GM19324 (cell line): Measurements from ENCODE around the gene IGFBP5.

Source experiments
- ATAC-seq: cut with Tn5 transposase; IDR thresholded peaks from one replicate; pipeline ENCODE4 v1.9.1; 2021; ENCODE audit warnings: mild to moderate bottlenecking, moderate library complexity; ENCODE audit not compliant: unreplicated experiment, low FRiP score

Gene IGFBP5

DNA sequence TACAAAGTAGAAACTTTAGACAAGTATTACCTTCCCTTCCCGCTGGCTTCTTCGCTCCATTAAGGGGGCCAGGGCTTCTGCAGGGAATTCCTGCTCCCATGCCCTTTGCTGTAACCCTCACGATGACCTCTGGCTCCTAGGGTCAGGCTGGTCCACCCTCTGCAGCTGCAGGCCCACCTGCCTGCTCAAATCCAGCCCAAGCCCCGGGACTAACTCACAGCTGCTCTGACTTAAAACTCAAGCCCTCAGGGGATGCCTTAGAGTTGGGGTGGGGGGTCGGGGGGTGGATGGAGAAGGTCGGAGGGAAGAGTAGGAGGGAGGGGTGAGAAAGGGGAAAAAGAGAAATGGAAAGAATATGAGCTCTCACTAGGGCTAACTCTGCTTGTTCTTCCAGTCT lies 4.9 kb downstream of the IGFBP5 start:
- no peak for ATAC-seq

DNA sequence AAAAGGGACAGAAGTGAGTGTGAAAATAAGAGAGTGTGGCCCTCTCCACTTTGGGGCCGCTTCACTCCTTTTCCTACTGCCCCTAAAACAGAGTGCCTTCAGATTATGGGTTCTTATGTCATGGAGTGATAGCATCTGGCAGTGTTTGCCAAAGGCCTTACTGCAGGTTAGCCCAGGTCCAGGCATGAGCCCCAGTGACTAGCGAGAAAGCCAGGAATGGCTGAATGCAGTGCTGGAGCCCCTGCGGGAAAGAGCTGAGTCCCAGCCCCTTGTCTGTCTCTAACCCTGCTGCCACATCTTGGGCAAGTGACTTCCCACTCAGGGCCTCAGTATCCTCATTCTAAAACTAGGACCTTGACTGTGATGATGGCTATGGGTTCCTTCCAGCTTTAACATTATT lies 6.0 kb downstream of the IGFBP5 start:
- ATAC-seq: no peak

- ATAC-seq: no peak
Measured at GRCh38 chr2:216688731-216689340, 6.5 kb downstream of the IGFBP5 start.

DNA sequence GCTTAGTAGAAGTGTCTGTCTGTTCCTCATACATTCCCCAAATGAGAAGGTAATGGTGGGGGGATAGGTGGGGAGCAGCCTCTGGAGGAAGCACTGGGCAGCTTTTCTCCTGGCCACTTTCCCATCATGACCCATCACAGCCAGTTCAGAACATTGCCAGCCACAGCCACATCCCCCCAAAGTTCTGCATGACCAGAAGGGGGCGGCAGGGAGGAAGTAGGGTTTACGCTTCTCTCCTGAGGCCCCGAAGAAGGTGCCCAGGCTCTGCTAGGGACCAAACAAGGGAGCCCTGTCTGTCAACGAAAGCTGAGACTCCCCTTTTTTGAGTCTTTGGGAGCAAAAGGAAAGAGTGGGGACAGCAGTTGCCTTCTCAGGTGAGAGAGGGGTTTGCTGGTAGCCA lies 7.7 kb downstream of the IGFBP5 start:
- no peak for ATAC-seq

DNA sequence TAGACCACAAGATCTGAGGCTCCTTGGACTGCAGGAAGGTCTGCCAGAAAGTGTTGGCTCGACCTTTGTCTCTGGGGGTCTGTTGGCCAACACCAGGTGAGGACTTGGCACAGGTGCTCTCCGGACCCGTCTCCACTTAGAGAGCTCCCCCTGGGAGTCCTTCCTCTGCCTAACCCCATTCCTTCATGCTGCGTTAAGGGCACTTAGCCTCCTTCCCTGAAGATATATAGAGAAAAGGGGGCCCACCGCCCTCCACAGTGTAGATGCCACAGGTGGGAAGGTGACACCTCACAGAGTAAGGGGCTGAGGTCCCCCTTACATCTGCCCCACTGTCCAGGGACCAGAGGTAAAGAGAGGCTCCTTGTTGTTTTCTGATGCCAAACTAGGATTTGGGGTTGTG lies 8.2 kb downstream of the IGFBP5 start:
- no peak for ATAC-seq

DNA sequence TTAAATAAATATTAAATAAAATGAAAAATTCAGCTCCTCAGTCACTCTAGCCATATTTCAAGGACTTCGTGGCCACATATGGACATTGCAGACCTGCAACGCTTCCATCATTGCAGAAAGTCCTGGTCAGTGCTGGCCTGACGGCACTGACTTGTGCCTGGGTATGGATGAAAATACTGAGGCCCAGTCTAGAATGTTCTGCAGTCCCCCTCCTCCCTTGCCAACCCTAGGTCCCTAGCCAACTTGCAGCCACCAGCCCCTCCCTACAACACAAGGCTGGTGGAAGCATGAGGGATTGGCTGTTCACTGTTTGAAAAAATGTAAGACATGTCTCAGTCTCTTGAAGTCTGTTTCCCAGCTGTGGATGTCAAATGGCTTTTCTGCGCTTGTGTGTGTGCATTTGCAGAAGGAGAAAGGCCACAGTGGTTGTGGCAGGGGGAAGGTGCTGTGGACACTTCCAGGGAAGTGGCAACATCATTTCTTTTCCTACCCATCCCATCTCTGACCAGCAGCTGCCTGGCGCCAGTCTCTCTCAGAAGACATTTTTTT lies 9.9 kb downstream of the IGFBP5 start:
- no peak for ATAC-seq

DNA sequence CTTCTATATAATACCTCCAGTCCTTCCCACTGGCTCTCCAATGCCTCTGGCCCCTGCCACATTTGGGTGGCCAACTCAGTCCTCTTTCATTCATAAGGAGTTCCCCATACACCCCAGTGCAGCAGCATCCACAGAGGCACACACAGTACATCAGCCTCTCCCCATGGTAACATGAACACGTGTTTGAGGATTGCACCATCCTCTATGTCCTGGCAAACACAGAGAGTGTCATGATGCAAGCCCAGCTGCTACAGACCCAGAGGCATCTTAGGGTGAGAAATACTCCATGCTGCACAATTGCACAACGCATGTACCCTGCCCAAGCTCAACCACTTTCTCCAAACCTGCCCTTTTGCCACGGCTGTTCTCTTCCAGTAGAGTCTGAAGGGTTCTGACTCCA lies 11.5 kb downstream of the IGFBP5 start:
- ATAC-seq: no peak

GRCh38 chr2:216681683-216682082 lies 13.7 kb downstream of the IGFBP5 start:
- no peak for ATAC-seq

- ATAC-seq: no peak
Measured at GRCh38 chr2:216680951-216681629, 14.3 kb downstream of the IGFBP5 start.

DNA sequence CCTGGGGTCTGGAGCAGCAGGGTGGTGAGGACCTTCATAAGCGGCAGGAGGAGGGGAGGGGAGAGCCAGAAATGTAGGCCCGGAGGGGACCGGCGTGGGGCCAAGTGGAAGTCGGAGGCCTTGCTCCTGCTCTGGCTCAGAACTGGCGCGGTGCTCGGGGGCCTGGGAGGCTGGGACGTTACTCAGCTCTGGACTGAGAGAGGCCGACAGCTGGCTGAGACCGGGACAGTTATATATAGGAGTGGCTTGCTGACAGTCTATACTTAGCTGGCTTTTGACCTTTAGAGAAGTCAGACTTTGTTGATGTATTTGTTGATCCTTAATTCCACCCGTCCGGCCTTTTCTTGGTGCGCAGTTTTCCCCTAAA lies 15.7 kb downstream of the IGFBP5 start:
- no peak for ATAC-seq

DNA sequence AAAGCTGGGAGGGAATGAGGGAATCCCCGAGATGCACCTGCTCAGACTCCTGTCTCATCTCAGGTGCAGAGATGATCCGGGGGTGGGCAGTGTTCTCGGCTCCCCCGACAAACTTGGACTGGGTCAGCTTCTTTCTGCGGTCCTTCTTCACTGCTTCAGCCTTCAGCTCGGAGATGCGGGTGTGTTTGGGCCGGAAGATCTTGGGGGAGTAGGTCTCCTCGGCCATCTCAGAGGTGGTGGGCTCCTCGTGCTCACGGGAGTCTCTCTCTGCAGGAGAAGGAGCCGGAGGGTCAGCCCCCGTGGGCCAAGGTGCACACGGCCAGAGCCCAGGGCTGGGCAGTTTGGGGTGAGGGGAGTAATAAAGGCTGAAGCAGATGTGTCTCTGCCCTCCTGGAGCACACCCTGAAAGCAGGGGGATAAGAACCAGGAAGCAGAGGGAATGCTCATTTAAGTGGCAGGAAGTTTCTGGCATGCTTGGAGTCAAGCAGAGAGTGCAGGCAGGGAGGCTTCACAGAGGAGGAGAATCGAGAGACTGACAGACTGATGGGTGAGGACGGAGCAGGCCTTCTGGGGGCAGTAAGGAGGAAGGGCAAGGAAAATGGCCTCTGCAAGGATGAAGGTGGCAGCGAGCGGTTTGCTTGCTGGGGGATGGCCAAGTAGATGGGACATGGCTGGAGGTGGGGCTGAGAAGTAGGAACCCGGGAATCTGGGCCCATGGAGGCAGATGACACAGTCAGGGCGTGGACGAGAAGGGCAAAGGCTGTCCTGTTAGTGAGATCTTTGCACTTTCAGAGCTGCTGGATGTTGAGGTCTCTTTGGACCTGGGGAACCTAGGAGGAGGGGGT lies 16.3 kb downstream of the IGFBP5 start:
- no peak for ATAC-seq

DNA sequence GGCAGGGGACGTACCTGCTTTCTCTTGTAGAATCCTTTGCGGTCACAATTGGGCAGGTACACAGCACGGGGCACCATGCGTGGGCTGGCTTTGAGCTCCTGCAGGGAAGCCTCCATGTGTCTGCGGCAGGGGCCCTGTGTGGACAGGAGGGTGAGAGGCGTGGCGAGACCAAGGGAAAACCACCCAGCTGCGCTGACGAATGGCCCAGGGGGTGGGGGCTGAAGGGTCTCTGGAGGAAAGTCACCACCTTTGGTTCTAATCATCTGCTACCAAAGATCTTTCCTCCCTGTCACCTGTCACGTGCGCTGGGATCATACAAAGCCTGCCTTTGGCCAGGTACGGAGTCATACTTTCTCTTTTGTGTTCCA lies 17.3 kb downstream of the IGFBP5 start:
- no peak for ATAC-seq

GRCh38 chr2:216677439-216678097 lies 17.8 kb downstream of the IGFBP5 start:
- ATAC-seq: no peak

DNA sequence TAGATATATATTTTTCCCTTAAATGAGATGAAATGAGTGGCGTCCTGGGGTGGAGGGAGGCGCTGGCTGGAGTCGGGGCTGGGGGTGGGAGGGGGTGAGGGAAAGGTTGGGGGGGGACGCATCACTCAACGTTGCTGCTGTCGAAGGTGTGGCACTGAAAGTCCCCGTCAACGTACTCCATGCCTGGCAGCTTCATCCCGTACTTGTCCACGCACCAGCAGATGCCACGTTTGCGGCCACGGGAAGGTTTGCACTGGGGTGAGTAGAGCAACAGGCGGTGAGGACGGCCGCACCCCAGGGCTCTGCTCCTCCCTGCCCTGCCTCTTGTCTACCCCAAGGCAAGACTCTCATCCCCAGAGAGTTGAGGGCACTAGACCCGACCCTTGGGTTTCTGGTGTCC lies 18.7 kb downstream of the IGFBP5 start:
- ATAC-seq: no peak

- no peak for ATAC-seq
Measured at GRCh38 chr2:216674376-216674775, 21.0 kb downstream of the IGFBP5 start.

- ATAC-seq: no peak
Measured at GRCh38 chr2:216673609-216674008, 21.7 kb downstream of the IGFBP5 start.

DNA sequence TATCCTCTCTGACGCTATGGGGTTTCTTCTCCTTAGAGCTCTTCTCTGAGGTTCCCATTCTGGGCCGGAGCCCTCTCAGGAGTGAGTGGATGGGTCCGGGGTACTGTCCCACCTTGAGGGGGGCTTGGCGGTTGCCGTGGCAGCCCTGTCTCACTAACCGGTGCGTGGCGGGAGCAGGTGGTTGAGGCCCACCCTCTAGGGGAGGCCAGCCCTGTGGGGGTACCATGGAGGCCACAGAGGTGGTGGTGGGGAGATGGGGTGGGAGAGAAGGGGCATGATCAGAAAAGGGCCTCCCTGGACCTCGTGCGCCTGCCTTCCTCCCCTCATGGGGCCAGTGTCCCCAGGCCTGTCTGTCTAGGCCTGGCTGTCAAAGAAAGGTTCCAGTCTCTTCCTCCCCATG lies 22.3 kb downstream of the IGFBP5 start:
- no peak for ATAC-seq

- ATAC-seq: no peak
Measured at GRCh38 chr2:216672466-216672865, 22.9 kb downstream of the IGFBP5 start.

- ATAC-seq: no peak
Measured at GRCh38 chr2:216671791-216672343, 23.5 kb downstream of the IGFBP5 start.

GRCh38 chr2:216671081-216671411 lies 24.3 kb downstream of the IGFBP5 start:
- ATAC-seq: no peak
